ENCODE data around the gene CCDC121.

DNA sequence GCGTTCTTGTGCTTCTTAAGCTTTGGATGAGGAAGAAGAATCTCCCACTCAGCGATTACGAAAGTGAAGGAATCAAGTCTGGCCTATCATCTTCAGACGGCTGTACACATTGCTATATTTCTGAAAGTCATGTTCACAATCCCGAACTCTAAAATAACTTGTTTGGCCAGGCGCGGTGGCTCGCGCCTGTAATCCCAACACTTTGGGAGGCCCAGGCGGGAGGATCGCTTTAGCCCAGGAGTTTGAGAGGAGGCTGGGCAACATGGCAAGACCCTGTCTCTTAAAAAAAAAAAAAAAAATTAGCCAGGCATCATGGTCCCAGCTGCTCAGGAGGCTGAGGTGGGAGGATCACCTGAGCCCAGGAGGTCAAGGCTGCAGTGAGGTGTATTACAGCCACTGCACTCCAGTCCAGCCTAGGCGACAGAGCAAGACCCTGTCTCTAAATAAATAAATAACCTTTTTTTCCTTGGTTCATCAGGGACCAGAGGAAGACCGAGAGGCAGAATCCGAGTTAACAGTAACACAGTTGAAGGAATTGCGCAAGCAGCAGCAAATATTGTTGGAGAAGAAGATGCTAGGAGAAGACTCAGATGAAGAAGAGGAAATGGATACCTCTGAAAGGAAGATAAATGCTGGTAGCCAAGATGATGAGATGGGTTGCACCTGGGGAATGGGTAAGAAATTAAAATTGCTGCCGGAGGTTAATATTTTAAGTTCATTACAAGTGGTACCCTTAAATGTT lies 36.0 kb upstream of the CCDC121 start:
- TF ChIP-seq, protein P1, sequence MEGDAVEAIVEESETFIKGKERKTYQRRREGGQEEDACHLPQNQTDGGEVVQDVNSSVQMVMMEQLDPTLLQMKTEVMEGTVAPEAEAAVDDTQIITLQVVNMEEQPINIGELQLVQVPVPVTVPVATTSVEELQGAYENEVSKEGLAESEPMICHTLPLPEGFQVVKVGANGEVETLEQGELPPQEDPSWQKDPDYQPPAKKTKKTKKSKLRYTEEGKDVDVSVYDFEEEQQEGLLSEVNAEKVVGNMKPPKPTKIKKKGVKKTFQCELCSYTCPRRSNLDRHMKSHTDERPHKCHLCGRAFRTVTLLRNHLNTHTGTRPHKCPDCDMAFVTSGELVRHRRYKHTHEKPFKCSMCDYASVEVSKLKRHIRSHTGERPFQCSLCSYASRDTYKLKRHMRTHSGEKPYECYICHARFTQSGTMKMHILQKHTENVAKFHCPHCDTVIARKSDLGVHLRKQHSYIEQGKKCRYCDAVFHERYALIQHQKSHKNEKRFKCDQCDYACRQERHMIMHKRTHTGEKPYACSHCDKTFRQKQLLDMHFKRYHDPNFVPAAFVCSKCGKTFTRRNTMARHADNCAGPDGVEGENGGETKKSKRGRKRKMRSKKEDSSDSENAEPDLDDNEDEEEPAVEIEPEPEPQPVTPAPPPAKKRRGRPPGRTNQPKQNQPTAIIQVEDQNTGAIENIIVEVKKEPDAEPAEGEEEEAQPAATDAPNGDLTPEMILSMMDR (IDR thresholded peaks at IDR 0.05; ENCODE audit: low read depth, low read length, poor library complexity, severe bottlenecking) = no peak
- no peak for TF ChIP-seq EZH2phosphoT487 (IDR thresholded peaks at IDR 0.05; ENCODE audit: borderline replicate concordance, low read length)
